Subcutaneous adipose tissue (tissue), 4 donors: ENCODE results near the gene ZFYVE19. TPM values are rescaled to one million over a fixed set of nuclear protein-coding genes. Genes with fewer than 3 reads are reported as not detected.

ENCODE experiments used
- CTCF ChIP-seq: fragments of 450-650 bp; IDR thresholded peaks from one replicate; pipeline ENCODE4 v1.5.1; 2016; ENCODE audit warnings: low read depth, mild to moderate bottlenecking, control low read depth, antibody characterized with exemption, moderate library complexity
- total RNA-seq, 4 donors: library from RNA; depleted of rRNA; stranded (reverse); fragments of >200 nt; gene quantifications; one replicate each; pipeline ENCODE4 v1.1.0, GENCODE V29; 2016

The ZFYVE19 gene
- total RNA-seq, 4 donors from 2014 or later = 16.1 to 25.5 (median 19.3) TPM

- TF ChIP-seq CTCF = no peak
Measured at GRCh38 chr15:40854161-40854560, 47.3 kb downstream of the ZFYVE19 start.

- TF ChIP-seq CTCF = no peak
Measured at GRCh38 chr15:40855706-40856234, 48.9 kb downstream of the ZFYVE19 start.

- no peak for TF ChIP-seq CTCF
Measured at GRCh38 chr15:40856746-40857145, 49.9 kb downstream of the ZFYVE19 start.

- TF ChIP-seq CTCF = no peak
Measured at GRCh38 chr15:40857601-40858341, 50.9 kb downstream of the ZFYVE19 start.

GRCh38 chr15:40858706-40859105 is 51.8 kb downstream of the ZFYVE19 start:
- TF ChIP-seq CTCF = no peak

GRCh38 chr15:40859206-40859851 is 52.4 kb downstream of the ZFYVE19 start:
- no peak for TF ChIP-seq CTCF

GRCh38 chr15:40863660-40864270 is 56.9 kb downstream of the ZFYVE19 start:
- TF ChIP-seq CTCF = no peak
